Keratinocyte (primary cell): ENCODE data around the gene HSD17B1. TPM values are rescaled to one million over a fixed set of nuclear protein-coding genes. Genes with fewer than 3 reads are reported as not detected.

Experiments
- DNase-seq: peaks from one replicate; pipeline ENCODE4 v3.0.0-alpha.2; 2011; ENCODE audit warnings: low read depth, missing footprints, low spot score
- FAIRE-seq: peaks from 2 replicates; lab custom pipeline; 2011; peaks lifted over from hg19 to GRCh38; lab: Jason Lieb, UNC
- H2AFZ ChIP-seq: 2 replicates; pipeline ENCODE4 v1.6.0; 2012; ENCODE audit warnings: low read length, control low read depth, inconsistent platforms; ENCODE audit not compliant: control insufficient read depth
- H3K27ac ChIP-seq: 2 replicates; pipeline ENCODE4 v1.5.1; 2011; ENCODE audit warnings: low read length; ENCODE audit not compliant: control insufficient read depth, insufficient read depth
- H3K27me3 ChIP-seq: 3 replicates; pipeline ENCODE4 v1.6.0; 2011; ENCODE audit warnings: low read length; ENCODE audit not compliant: control insufficient read depth, insufficient read depth; ENCODE audit errors: extremely low read depth
- H3K36me3 ChIP-seq, 2 experiments: 2 replicates in 1 of 2; 3 replicates in 1 of 2; pipeline ENCODE4 v1.5.1; 2011; ENCODE audit warnings: low read length in 2 of 2, mild to moderate bottlenecking in 1 of 2; ENCODE audit not compliant: control insufficient read depth in 2 of 2, insufficient read depth in 2 of 2; ENCODE audit errors: extremely low read depth in 1 of 2
- H3K4me1 ChIP-seq: 3 replicates; pipeline ENCODE4 v1.5.1; 2011; ENCODE audit warnings: low read length; ENCODE audit not compliant: control insufficient read depth, insufficient read depth; ENCODE audit errors: extremely low read depth
- H3K4me2 ChIP-seq: 3 replicates; pipeline ENCODE4 v1.6.0; 2011; ENCODE audit warnings: low read depth, low read length; ENCODE audit not compliant: control insufficient read depth, insufficient read depth; ENCODE audit errors: extremely low read depth
- H3K4me3 ChIP-seq, 3 experiments: fragments of 200-600 bp in 1 of 3; sonication (generic) in 1 of 3; 2 replicates in 2 of 3; 3 replicates in 1 of 3; pipeline ENCODE4 v1.5.1; 2011 to 2016; ENCODE audit warnings: low read length in 3 of 3, mild to moderate bottlenecking in 3 of 3, control low read depth in 2 of 3, inconsistent platforms in 1 of 3, low read depth in 1 of 3, mixed read lengths in 1 of 3, mixed run types in 1 of 3, moderate library complexity in 1 of 3; ENCODE audit not compliant: control insufficient read depth in 2 of 3, insufficient read depth in 2 of 3; ENCODE audit errors: extremely low read depth in 1 of 3
- H3K79me2 ChIP-seq: 2 replicates; pipeline ENCODE4 v1.6.0; 2012; ENCODE audit warnings: low read length; ENCODE audit not compliant: control insufficient read depth, insufficient read depth
- H3K9ac ChIP-seq: 3 replicates; pipeline ENCODE4 v1.6.0; 2011; ENCODE audit warnings: low read length; ENCODE audit not compliant: control insufficient read depth, insufficient read depth; ENCODE audit errors: extremely low read depth
- H3K9me1 ChIP-seq: 3 replicates; pipeline ENCODE4 v1.6.0; 2011; ENCODE audit warnings: low read length; ENCODE audit not compliant: control insufficient read depth, insufficient read depth; ENCODE audit errors: extremely low read depth
- H3K9me3 ChIP-seq: 2 replicates; pipeline ENCODE4 v1.5.1; 2012; ENCODE audit warnings: low read depth, low read length; ENCODE audit not compliant: control insufficient read depth
- H4K20me1 ChIP-seq: 3 replicates; pipeline ENCODE4 v1.6.0; 2011; ENCODE audit warnings: low read length; ENCODE audit not compliant: control insufficient read depth, insufficient read depth; ENCODE audit errors: extremely low read depth
- EZH2 ChIP-seq: IDR thresholded peaks from one replicate; pipeline ENCODE4 v1.6.1; 2012; ENCODE audit warnings: inconsistent platforms, mild to moderate bottlenecking, low read length, moderate library complexity
- dilution Hi-C: fragments of 300-500 bp; cut with MboI; formaldehyde crosslinking; loops from one replicate; pipeline ENCODE4 v1.7.0; 2020; ENCODE audit warnings: low sequenced_read_pairs; ENCODE audit not compliant: extremely low pct_ligation_motif_present
- polyA plus RNA-seq, 5 experiments: library from polyadenylated mRNA; depleted of rRNA in 3 of 5; stranded (reverse) in 3 of 5; stranded (forward) in 1 of 5; unstranded in 1 of 5; fragments of >200 nt; gene quantifications; 1 replicate in 1 of 5; 2 replicates in 3 of 5; 3 replicates in 1 of 5; pipeline versions ENCODE4 v1.2.1 to v1.2.3, GENCODE V29; 2011 to 2012; ENCODE audit warnings: missing spikeins in 2 of 5, low read depth in 1 of 5, low replicate concordance in 1 of 5
- TF ChIP-seq, protein P1 (sequence below), 3 experiments: IDR thresholded peaks in 1 of 3; conservative IDR thresholded peaks in 1 of 3; optimal IDR thresholded peaks in 1 of 3; 2 replicates in 2 of 3; 3 replicates in 1 of 3; pipeline versions ENCODE3 to v1.5.1; 2011; ENCODE audit warnings: low read length in 3 of 3, mild to moderate bottlenecking in 3 of 3, moderate library complexity in 2 of 3, control low read depth in 1 of 3, inconsistent platforms in 1 of 3; ENCODE audit not compliant: insufficient read depth in 2 of 3; ENCODE audit errors: extremely low read depth in 1 of 3

The HSD17B1 gene
- polyA plus RNA-seq, 1 donor (not counting 4 experiments of a cell fraction or from before 2014, with no cell fraction given): 5.3 TPM

- dilution Hi-C loops: loop anchor here (25.0 kb wide), 1 partner anchor 209 kb away; no protein-coding TSS in a partner anchor
- Histone ChIP-seq H3K9me1 (no peaks in the 10 kb centered on the region), H4K20me1 (no peaks in the 10 kb centered on the region), H3K4me3 (no peak overlapping the region), H3K27ac (no peak overlapping the region), H2AFZ (no peak overlapping the region), H3K4me1 (peaks cover 54% of the 10 kb centered on the region), H3K4me2 (no peak overlapping the region), H3K9ac (no peak overlapping the region), H3K9me3 (no peaks in the 10 kb centered on the region), H3K79me2 (no peaks in the 10 kb centered on the region), H3K27me3 (no peaks in the 10 kb centered on the region), H3K36me3 (peaks cover 0 to 9% of the 10 kb centered on the region in 2 experiments)
- FAIRE-seq (no peak), DNase-seq (no peak)
- no peak for TF ChIP-seq EZH2
- TF ChIP-seq, protein P1, sequence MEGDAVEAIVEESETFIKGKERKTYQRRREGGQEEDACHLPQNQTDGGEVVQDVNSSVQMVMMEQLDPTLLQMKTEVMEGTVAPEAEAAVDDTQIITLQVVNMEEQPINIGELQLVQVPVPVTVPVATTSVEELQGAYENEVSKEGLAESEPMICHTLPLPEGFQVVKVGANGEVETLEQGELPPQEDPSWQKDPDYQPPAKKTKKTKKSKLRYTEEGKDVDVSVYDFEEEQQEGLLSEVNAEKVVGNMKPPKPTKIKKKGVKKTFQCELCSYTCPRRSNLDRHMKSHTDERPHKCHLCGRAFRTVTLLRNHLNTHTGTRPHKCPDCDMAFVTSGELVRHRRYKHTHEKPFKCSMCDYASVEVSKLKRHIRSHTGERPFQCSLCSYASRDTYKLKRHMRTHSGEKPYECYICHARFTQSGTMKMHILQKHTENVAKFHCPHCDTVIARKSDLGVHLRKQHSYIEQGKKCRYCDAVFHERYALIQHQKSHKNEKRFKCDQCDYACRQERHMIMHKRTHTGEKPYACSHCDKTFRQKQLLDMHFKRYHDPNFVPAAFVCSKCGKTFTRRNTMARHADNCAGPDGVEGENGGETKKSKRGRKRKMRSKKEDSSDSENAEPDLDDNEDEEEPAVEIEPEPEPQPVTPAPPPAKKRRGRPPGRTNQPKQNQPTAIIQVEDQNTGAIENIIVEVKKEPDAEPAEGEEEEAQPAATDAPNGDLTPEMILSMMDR (optimal IDR thresholded peaks at IDR 0.05 in 1 of 3, IDR thresholded peaks at IDR 0.05 in 1 of 3, conservative IDR thresholded peaks at IDR 0.05 in 1 of 3; ENCODE audit: extremely low read depth in 1 of 3, insufficient read depth in 2 of 3, low read length in 3 of 3): no peak
Measured at GRCh38 chr17:42521036-42521435, 31.7 kb upstream of the HSD17B1 start.

DNA sequence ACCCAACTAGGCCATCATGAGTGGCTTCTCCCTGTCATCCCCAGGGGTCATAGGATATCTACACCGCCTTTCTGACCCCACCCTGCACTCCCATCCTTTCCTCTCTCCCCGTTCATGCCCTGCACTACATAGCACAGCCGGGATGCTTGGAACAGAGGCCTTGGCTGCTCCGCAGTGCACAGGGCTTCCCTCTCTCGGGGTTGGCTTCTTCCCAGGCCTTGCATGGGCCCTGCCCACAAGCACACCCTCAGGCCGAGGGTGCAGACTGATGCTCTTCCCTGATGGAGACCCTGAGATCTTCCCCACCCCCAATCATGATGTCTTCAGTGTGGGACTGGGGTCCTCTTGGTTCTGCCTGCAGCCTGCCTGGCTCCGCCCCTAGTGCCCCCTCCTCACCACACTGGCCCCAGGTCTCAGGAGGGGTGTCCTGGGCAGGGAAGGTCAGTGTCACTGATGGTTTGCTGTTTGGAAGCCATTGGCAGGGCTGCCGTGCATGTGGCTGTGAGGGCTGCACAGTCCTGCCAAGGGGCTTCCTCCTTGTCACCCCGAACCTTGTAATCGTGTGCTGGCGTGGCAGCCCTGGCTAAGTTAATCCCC, 31.0 kb upstream of the HSD17B1 start:
- FAIRE-seq (no peak), DNase-seq (no peak)
- Histone ChIP-seq H3K9me3 (no peaks in the 10 kb centered on the region), H3K4me2 (no peak overlapping the region), H2AFZ (no peak overlapping the region), H3K27ac (no peak overlapping the region), H3K9me1 (no peaks in the 10 kb centered on the region), H3K27me3 (no peaks in the 10 kb centered on the region), H3K4me1 (peaks cover 56% of the 10 kb centered on the region), H3K4me3 (no peak overlapping the region), H4K20me1 (no peaks in the 10 kb centered on the region), H3K9ac (no peak overlapping the region), H3K79me2 (no peaks in the 10 kb centered on the region), H3K36me3 (peaks cover 0 to 4% of the 10 kb centered on the region in 2 experiments)
- dilution Hi-C loops: loop anchor here (25.0 kb wide), 1 partner anchor 209 kb away; no protein-coding TSS in a partner anchor
- TF ChIP-seq EZH2: no peak
